Uterus (tissue), 2 donors: ENCODE measurements around the gene TAF10.

ENCODE experiments used
- CTCF ChIP-seq, 4 experiments: fragments of 200-600 bp in 2 of 4; fragments of 450-650 bp in 2 of 4; sonication (generic) in 2 of 4; IDR thresholded peaks; one replicate each; pipeline ENCODE4 v1.5.1; 2016 to 2019; ENCODE audit warnings: antibody characterized with exemption in 4 of 4, mild to moderate bottlenecking in 2 of 4, moderate library complexity in 1 of 4
- POLR2A ChIP-seq, 2 donors: fragments of 450-650 bp; IDR thresholded peaks; one replicate each; pipeline ENCODE4 v1.6.1; 2016; ENCODE audit warnings: antibody characterized with exemption in 2 of 2, mild to moderate bottlenecking in 1 of 2, moderate library complexity in 1 of 2

- TF ChIP-seq CTCF (IDR thresholded peaks at IDR 0.05) (no peak), POLR2A (IDR thresholded peaks at IDR 0.05) (no peak)
These were observed 12.6 kb downstream of the TAF10 start for GRCh38 chr11:6599449-6599848.
